Measurements from ENCODE around the gene ARHGAP28. TPM values are rescaled to one million over a fixed set of nuclear protein-coding genes. Genes with fewer than 3 reads are reported as not detected.
"Not testable (repeated sequence)": the region's sequence is repeated elsewhere in the genome, so short reads cannot be mapped to it uniquely, and the experiment has no call there.

The ARHGAP28 gene
- total RNA-seq, 1 donor from 2014 or later, result 104 TPM

GRCh38 chr18:6797171-6797570 lies 67.7 kb downstream of the ARHGAP28 start:
- Mint-ChIP-seq H3K27me3 (no peaks in the 10 kb centered on the region), H3K9me3 (peaks cover 7% of the 10 kb centered on the region), H3K4me3 (no peak overlapping the region), H3K27ac (no peak overlapping the region), H3K36me3 (peaks cover 46% of the 10 kb centered on the region), H3K4me1 (ENCODE audit: unreplicated experiment) (peaks cover 16% of the 10 kb centered on the region)
- TF ChIP-seq, protein P1, sequence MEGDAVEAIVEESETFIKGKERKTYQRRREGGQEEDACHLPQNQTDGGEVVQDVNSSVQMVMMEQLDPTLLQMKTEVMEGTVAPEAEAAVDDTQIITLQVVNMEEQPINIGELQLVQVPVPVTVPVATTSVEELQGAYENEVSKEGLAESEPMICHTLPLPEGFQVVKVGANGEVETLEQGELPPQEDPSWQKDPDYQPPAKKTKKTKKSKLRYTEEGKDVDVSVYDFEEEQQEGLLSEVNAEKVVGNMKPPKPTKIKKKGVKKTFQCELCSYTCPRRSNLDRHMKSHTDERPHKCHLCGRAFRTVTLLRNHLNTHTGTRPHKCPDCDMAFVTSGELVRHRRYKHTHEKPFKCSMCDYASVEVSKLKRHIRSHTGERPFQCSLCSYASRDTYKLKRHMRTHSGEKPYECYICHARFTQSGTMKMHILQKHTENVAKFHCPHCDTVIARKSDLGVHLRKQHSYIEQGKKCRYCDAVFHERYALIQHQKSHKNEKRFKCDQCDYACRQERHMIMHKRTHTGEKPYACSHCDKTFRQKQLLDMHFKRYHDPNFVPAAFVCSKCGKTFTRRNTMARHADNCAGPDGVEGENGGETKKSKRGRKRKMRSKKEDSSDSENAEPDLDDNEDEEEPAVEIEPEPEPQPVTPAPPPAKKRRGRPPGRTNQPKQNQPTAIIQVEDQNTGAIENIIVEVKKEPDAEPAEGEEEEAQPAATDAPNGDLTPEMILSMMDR (conservative IDR thresholded peaks at IDR 0.05), result no peak
- no peak for DNase-seq (ENCODE audit: extremely low spot score, unreplicated experiment)

DNA sequence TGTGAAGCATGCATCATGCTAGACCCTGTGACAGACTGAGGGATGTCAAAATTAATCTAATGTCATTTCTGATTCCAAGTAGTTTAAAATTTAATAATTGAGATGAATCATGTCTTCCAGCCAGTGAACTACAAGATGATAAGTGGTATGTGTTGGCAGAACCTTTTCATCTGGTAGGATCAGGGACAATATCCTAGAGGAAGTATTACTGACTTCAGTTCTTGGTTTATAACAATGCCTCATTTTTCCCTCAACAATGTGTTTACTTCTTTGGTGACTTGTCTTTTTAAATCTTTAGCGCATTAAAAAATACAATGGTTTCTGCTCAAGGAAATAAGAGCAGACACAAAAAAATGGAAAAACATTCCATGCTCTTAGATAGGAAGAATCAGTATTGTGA lies 69.4 kb downstream of the ARHGAP28 start:
- Mint-ChIP-seq H3K4me3 (no peak overlapping the region), H3K27me3 (no peaks in the 10 kb centered on the region), H3K4me1 (ENCODE audit: unreplicated experiment) (peaks cover 9% of the 10 kb centered on the region), H3K9me3 (peaks cover 7% of the 10 kb centered on the region), H3K36me3 (peaks cover 46% of the 10 kb centered on the region), H3K27ac (no peak overlapping the region)
- no peak for DNase-seq (ENCODE audit: extremely low spot score, unreplicated experiment)
- TF ChIP-seq, protein P1 (conservative IDR thresholded peaks at IDR 0.05), result no peak

DNA sequence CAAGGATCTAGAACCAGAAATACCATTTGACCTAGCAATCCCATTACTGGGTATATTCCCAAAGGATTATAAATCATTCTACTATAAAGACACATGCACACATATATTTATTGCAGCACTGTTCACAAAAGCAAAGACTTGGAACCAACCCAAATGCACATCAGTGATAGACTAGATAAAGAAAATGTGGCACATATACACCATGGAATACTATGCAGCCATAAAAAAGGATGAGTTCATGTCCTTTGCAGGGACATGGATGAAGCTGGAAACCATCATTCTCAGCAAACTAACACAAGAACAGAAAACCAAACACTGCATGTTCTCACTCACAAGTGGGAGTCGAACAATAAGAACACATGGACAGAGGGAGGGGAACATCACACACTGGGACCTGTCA lies 70.8 kb downstream of the ARHGAP28 start:
- peaks cover 50% of the 10 kb centered on the region for H3K36me3 Mint-ChIP-seq
- not testable (repeated sequence) for H3K9me3 Mint-ChIP-seq; H3K4me1 Mint-ChIP-seq (ENCODE audit: unreplicated experiment); H3K4me3 Mint-ChIP-seq; H3K27ac Mint-ChIP-seq; DNase-seq (ENCODE audit: extremely low spot score, unreplicated experiment); H3K27me3 Mint-ChIP-seq

GRCh38 chr18:6807515-6808257 lies 78.2 kb downstream of the ARHGAP28 start:
- Mint-ChIP-seq H3K27me3 (no peaks in the 10 kb centered on the region), H3K9me3 (peaks cover 8% of the 10 kb centered on the region), H3K27ac (peak overlapping the region; percentile 25), H3K4me3 (no peak overlapping the region), H3K4me1 (ENCODE audit: unreplicated experiment) (peaks cover 14% of the 10 kb centered on the region), H3K36me3 (peaks cover 21% of the 10 kb centered on the region)
- DNase-seq (ENCODE audit: extremely low spot score, unreplicated experiment), result no peak
- TF ChIP-seq, protein P1 (conservative IDR thresholded peaks at IDR 0.05), result no peak

- H3K36me3 Mint-ChIP-seq, result peaks cover 15% of the 10 kb centered on the region
- TF ChIP-seq, protein P1 (conservative IDR thresholded peaks at IDR 0.05), result no peak
- H3K27ac Mint-ChIP-seq, result no peak overlapping the region
- no peak overlapping the region for H3K4me3 Mint-ChIP-seq
- no peaks in the 10 kb centered on the region for H3K27me3 Mint-ChIP-seq
- H3K9me3 Mint-ChIP-seq, result peaks cover 8% of the 10 kb centered on the region
- H3K4me1 Mint-ChIP-seq (ENCODE audit: unreplicated experiment), result peaks cover 18% of the 10 kb centered on the region
- no peak for DNase-seq (ENCODE audit: extremely low spot score, unreplicated experiment)
Measured at GRCh38 chr18:6810191-6810590, 80.7 kb downstream of the ARHGAP28 start.

DNA sequence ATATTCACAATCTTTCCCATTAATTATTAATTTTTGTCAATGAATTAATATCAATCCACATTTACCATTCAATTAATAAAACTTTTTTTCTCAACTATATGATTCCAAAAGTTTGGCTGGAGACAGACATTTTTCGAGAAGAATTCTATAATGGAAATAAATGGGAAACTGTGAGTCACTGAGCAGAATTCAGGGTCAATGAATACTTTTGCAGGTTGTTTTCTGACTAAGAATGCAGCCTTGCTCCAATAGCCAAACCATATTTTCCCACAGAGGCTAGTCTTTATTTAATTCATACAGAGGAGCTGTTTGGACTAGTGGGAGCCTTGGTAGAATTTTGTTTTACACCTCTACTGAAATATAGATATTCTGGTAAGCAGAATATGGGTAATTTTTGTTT lies 82.3 kb downstream of the ARHGAP28 start:
- DNase-seq (ENCODE audit: extremely low spot score, unreplicated experiment), result no peak
- Mint-ChIP-seq H3K27me3 (no peaks in the 10 kb centered on the region), H3K36me3 (peaks cover 15% of the 10 kb centered on the region), H3K4me3 (no peak overlapping the region), H3K4me1 (ENCODE audit: unreplicated experiment) (peaks cover 18% of the 10 kb centered on the region), H3K27ac (no peak overlapping the region), H3K9me3 (peaks cover 8% of the 10 kb centered on the region)
- TF ChIP-seq, protein P1 (conservative IDR thresholded peaks at IDR 0.05), result no peak
